ENCODE data around the gene LOXHD1.

The LOXHD1 gene

GRCh38 chr18:46668694-46669093 lies 11.7 kb upstream of the LOXHD1 start:
- Histone ChIP-seq H3K18ac (ENCODE audit: low read length) (no peak overlapping the region), H3K4me3 (ENCODE audit: low read depth, low read length) (no peak overlapping the region), H2BK5ac (ENCODE audit: low read depth, low read length, poor library complexity) (no peak overlapping the region), H2AFZ (ENCODE audit: insufficient read depth, low read length, poor library complexity) (no peak overlapping the region), H3K4me1 (ENCODE audit: control insufficient read depth in 1 of 2, insufficient read depth in 2 of 2, low read length in 2 of 2) (no peaks in the 10 kb centered on the region), H4K12ac (ENCODE audit: low read depth, low read length) (no peak overlapping the region), H4K91ac (ENCODE audit: low read depth, low read length) (no peak overlapping the region), H3K27me3 (ENCODE audit: insufficient read depth, low read length) (no peaks in the 10 kb centered on the region), H3K9ac (ENCODE audit: low read length) (no peak overlapping the region), H3K4me2 (ENCODE audit: low read length) (no peak overlapping the region), H3K79me1 (ENCODE audit: low read length) (no peaks in the 10 kb centered on the region), H2BK120ac (ENCODE audit: insufficient read depth, low read length, poor library complexity) (no peak overlapping the region), H2AK5ac (ENCODE audit: low read length) (no peak overlapping the region), H3K9me3 (ENCODE audit: insufficient read depth, low read depth, low read length) (peaks cover under 1% of the 10 kb centered on the region), H3K14ac (ENCODE audit: low read length) (no peak overlapping the region), H3K4ac (ENCODE audit: low read depth, low read length) (no peak overlapping the region), H3K27ac (ENCODE audit: low read depth, low read length) (no peak overlapping the region), H3K36me3 (ENCODE audit: control insufficient read depth in 1 of 2, insufficient read depth in 2 of 2, low read length in 2 of 2) (no peaks in the 10 kb centered on the region), H2BK12ac (ENCODE audit: low read length) (no peak overlapping the region), H3K23ac (ENCODE audit: low read length) (no peak overlapping the region), H4K8ac (ENCODE audit: low read depth, low read length) (no peak overlapping the region), H3K79me2 (ENCODE audit: control insufficient read depth, insufficient read depth, low read length, poor library complexity) (no peaks in the 10 kb centered on the region)
- DNase-seq, result no peak
- no CpG with 5 or more reads among the region's 6 CpGs for WGBS (ENCODE audit: extremely low coverage, insufficient coverage, insufficient read length)

- H3K23ac ChIP-seq (ENCODE audit: low read length), result no peak overlapping the region
- no peak overlapping the region for H3K14ac ChIP-seq (ENCODE audit: low read length)
- no peak overlapping the region for H4K12ac ChIP-seq (ENCODE audit: low read depth, low read length)
- no peak overlapping the region for H4K91ac ChIP-seq (ENCODE audit: low read depth, low read length)
- H3K4me1 ChIP-seq (ENCODE audit: control insufficient read depth in 1 of 2, insufficient read depth in 2 of 2, low read length in 2 of 2), result no peaks in the 10 kb centered on the region
- no peak overlapping the region for H3K4me2 ChIP-seq (ENCODE audit: low read length)
- H3K27ac ChIP-seq (ENCODE audit: low read depth, low read length), result no peak overlapping the region
- H3K36me3 ChIP-seq (ENCODE audit: control insufficient read depth in 1 of 2, insufficient read depth in 2 of 2, low read length in 2 of 2), result no peaks in the 10 kb centered on the region
- DNase-seq, result no peak
- H3K79me1 ChIP-seq (ENCODE audit: low read length), result no peaks in the 10 kb centered on the region
- no peak overlapping the region for H3K4me3 ChIP-seq (ENCODE audit: low read depth, low read length)
- no peak overlapping the region for H2BK120ac ChIP-seq (ENCODE audit: insufficient read depth, low read length, poor library complexity)
- H2AK5ac ChIP-seq (ENCODE audit: low read length), result no peak overlapping the region
- no peak overlapping the region for H4K8ac ChIP-seq (ENCODE audit: low read depth, low read length)
- H3K9me3 ChIP-seq (ENCODE audit: insufficient read depth, low read depth, low read length), result no peaks in the 10 kb centered on the region
- no peak overlapping the region for H3K18ac ChIP-seq (ENCODE audit: low read length)
- no peak overlapping the region for H3K4ac ChIP-seq (ENCODE audit: low read depth, low read length)
- H3K79me2 ChIP-seq (ENCODE audit: control insufficient read depth, insufficient read depth, low read length, poor library complexity), result no peaks in the 10 kb centered on the region
- no peak overlapping the region for H3K9ac ChIP-seq (ENCODE audit: low read length)
- H2AFZ ChIP-seq (ENCODE audit: insufficient read depth, low read length, poor library complexity), result no peak overlapping the region
- no peaks in the 10 kb centered on the region for H3K27me3 ChIP-seq (ENCODE audit: insufficient read depth, low read length)
- H2BK12ac ChIP-seq (ENCODE audit: low read length), result no peak overlapping the region
- no peak overlapping the region for H2BK5ac ChIP-seq (ENCODE audit: low read depth, low read length, poor library complexity)
- no CpG with 5 or more reads among the region's 11 CpGs for WGBS (ENCODE audit: extremely low coverage, insufficient coverage, insufficient read length)
These were observed 11.1 kb upstream of the LOXHD1 start for GRCh38 chr18:46668135-46668534.

DNA sequence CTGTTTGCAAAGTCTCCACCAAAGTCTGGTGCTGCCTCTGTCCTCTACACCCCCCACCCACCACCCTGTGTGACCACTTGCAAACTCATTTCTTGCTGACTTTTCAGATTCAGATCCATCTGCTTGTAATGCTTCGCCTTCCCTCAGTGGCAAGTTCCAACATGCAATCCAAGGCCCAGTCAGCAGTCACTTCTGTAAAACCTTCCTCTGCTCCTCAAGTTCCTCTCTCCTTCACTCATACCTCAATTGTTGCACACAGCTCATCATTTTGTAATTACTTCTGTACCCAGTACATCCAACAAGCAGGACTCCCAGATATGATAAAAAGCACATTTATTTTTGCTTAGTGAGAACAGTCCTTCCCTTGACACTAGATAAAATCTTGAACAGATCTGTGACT lies 6.5 kb upstream of the LOXHD1 start:
- no peak overlapping the region for H4K91ac ChIP-seq (ENCODE audit: low read depth, low read length)
- H3K14ac ChIP-seq (ENCODE audit: low read length), result no peak overlapping the region
- H2AK5ac ChIP-seq (ENCODE audit: low read length), result no peak overlapping the region
- H3K79me1 ChIP-seq (ENCODE audit: low read length), result no peaks in the 10 kb centered on the region
- no peak overlapping the region for H3K4me3 ChIP-seq (ENCODE audit: low read depth, low read length)
- no peak overlapping the region for H3K4ac ChIP-seq (ENCODE audit: low read depth, low read length)
- no peak overlapping the region for H3K23ac ChIP-seq (ENCODE audit: low read length)
- no peak overlapping the region for H2BK12ac ChIP-seq (ENCODE audit: low read length)
- no peaks in the 10 kb centered on the region for H3K4me1 ChIP-seq (ENCODE audit: control insufficient read depth in 1 of 2, insufficient read depth in 2 of 2, low read length in 2 of 2)
- H3K4me2 ChIP-seq (ENCODE audit: low read length), result no peak overlapping the region
- no peak for DNase-seq
- H3K36me3 ChIP-seq (ENCODE audit: control insufficient read depth in 1 of 2, insufficient read depth in 2 of 2, low read length in 2 of 2), result no peaks in the 10 kb centered on the region
- H3K18ac ChIP-seq (ENCODE audit: low read length), result no peak overlapping the region
- no peak overlapping the region for H2AFZ ChIP-seq (ENCODE audit: insufficient read depth, low read length, poor library complexity)
- H2BK120ac ChIP-seq (ENCODE audit: insufficient read depth, low read length, poor library complexity), result no peak overlapping the region
- no peak overlapping the region for H4K12ac ChIP-seq (ENCODE audit: low read depth, low read length)
- H3K27ac ChIP-seq (ENCODE audit: low read depth, low read length), result no peak overlapping the region
- peaks cover 2% of the 10 kb centered on the region for H3K9me3 ChIP-seq (ENCODE audit: insufficient read depth, low read depth, low read length)
- no peaks in the 10 kb centered on the region for H3K79me2 ChIP-seq (ENCODE audit: control insufficient read depth, insufficient read depth, low read length, poor library complexity)
- H3K27me3 ChIP-seq (ENCODE audit: insufficient read depth, low read length), result no peaks in the 10 kb centered on the region
- WGBS (ENCODE audit: extremely low coverage, insufficient coverage, insufficient read length), result no CpG with 5 or more reads among the region's 1 CpG
- no peak overlapping the region for H2BK5ac ChIP-seq (ENCODE audit: low read depth, low read length, poor library complexity)
- H4K8ac ChIP-seq (ENCODE audit: low read depth, low read length), result no peak overlapping the region
- H3K9ac ChIP-seq (ENCODE audit: low read length), result no peak overlapping the region

DNA sequence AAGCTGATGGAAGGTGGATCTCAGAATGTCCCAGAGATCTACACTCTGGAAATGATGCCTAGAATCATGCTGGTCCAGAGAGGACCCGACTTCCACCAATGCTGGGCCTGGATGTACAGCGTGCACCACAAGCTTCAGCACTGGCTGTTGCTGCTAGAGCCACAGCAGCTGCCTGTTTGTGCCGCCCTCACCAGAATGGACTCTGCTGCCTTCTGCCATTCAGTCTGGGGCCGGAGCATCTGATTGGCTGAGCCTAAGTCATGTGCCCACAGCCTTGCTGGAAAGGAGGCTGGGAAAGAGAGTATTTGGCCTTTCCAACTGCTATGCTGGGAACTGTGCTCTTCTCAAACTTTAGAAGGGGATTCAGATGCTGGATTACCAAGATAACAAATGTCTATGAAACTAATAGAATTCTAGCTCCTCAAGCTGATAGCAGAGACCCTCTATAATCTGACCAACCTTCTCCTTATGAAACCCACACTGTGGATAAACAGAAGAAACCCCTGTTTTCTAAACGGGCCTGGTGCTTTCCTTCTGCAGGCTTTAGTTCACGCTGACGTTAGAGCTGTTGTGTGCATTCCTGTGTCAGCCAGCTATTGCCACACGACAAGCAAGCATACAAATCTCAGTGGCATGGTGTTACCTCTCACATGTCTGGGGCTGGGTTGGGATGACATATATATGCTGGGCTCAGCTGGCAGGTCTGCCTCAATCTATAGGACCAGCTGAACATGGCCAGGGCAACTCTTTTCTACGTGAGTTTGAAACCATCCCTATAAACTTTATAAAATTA lies 4.1 kb upstream of the LOXHD1 start:
- H2BK120ac ChIP-seq (ENCODE audit: insufficient read depth, low read length, poor library complexity), result no peak overlapping the region
- no peak overlapping the region for H3K9ac ChIP-seq (ENCODE audit: low read length)
- H3K9me3 ChIP-seq (ENCODE audit: insufficient read depth, low read depth, low read length), result peaks cover 2% of the 10 kb centered on the region
- H3K79me2 ChIP-seq (ENCODE audit: control insufficient read depth, insufficient read depth, low read length, poor library complexity), result no peaks in the 10 kb centered on the region
- H2AK5ac ChIP-seq (ENCODE audit: low read length), result no peak overlapping the region
- no peaks in the 10 kb centered on the region for H3K79me1 ChIP-seq (ENCODE audit: low read length)
- no peak overlapping the region for H4K8ac ChIP-seq (ENCODE audit: low read depth, low read length)
- no peak overlapping the region for H3K4me2 ChIP-seq (ENCODE audit: low read length)
- H3K36me3 ChIP-seq (ENCODE audit: control insufficient read depth in 1 of 2, insufficient read depth in 2 of 2, low read length in 2 of 2), result no peaks in the 10 kb centered on the region
- no peak for DNase-seq
- H3K4ac ChIP-seq (ENCODE audit: low read depth, low read length), result no peak overlapping the region
- no peak overlapping the region for H4K91ac ChIP-seq (ENCODE audit: low read depth, low read length)
- no peak overlapping the region for H2AFZ ChIP-seq (ENCODE audit: insufficient read depth, low read length, poor library complexity)
- no peak overlapping the region for H3K27ac ChIP-seq (ENCODE audit: low read depth, low read length)
- H3K14ac ChIP-seq (ENCODE audit: low read length), result no peak overlapping the region
- H4K12ac ChIP-seq (ENCODE audit: low read depth, low read length), result no peak overlapping the region
- no peak overlapping the region for H3K23ac ChIP-seq (ENCODE audit: low read length)
- no peak overlapping the region for H2BK12ac ChIP-seq (ENCODE audit: low read length)
- no peak overlapping the region for H3K4me3 ChIP-seq (ENCODE audit: low read depth, low read length)
- H3K18ac ChIP-seq (ENCODE audit: low read length), result no peak overlapping the region
- no peak overlapping the region for H2BK5ac ChIP-seq (ENCODE audit: low read depth, low read length, poor library complexity)
- no peaks in the 10 kb centered on the region for H3K4me1 ChIP-seq (ENCODE audit: control insufficient read depth in 1 of 2, insufficient read depth in 2 of 2, low read length in 2 of 2)
- no peaks in the 10 kb centered on the region for H3K27me3 ChIP-seq (ENCODE audit: insufficient read depth, low read length)
- WGBS (ENCODE audit: extremely low coverage, insufficient coverage, insufficient read length), result no CpG with 5 or more reads among the region's 9 CpGs

Measured in trophoblast cell (in vitro differentiated cells and primary cell).